ENCODE data around the gene CAMK1D. TPM values are rescaled to one million over a fixed set of nuclear protein-coding genes. Genes with fewer than 3 reads are reported as not detected.
A peak's percentile ranks its signal among the peaks of the same experiment; 100 is the strongest.
"Not testable (repeated sequence)": the region's sequence is repeated elsewhere in the genome, so short reads cannot be mapped to it uniquely, and the experiment has no call there.

CAMK1D gene
- total RNA-seq, 2 experiments from 2014 or later: 16.7 to 17.8 TPM

GRCh38 chr10:12482587-12482986, 133.2 kb downstream of the CAMK1D start:
- peaks cover 5% of the 10 kb centered on the region for H3K9me3 Mint-ChIP-seq
- H3K27me3 Mint-ChIP-seq: no peaks in the 10 kb centered on the region
- CTCF ChIA-PET: interaction anchor here (1.9 kb wide), 1 partner anchor 25 kb away, joined by 4 read pairs; no protein-coding TSS in a partner anchor
- H3K27ac Mint-ChIP-seq: no peak overlapping the region
- POLR2A ChIA-PET: no interaction called here
- no peak for DNase-seq
- no peaks in the 10 kb centered on the region for H3K36me3 Mint-ChIP-seq (ENCODE audit: low read depth)
- peaks cover 17% of the 10 kb centered on the region for H3K4me1 Mint-ChIP-seq
- no peak overlapping the region for H3K4me3 Mint-ChIP-seq

- Mint-ChIP-seq H3K4me3 (no peak overlapping the region), H3K36me3 (ENCODE audit: low read depth) (no peaks in the 10 kb centered on the region), H3K27me3 (no peaks in the 10 kb centered on the region), H3K9me3 (peaks cover 5% of the 10 kb centered on the region), H3K4me1 (peaks cover 17% of the 10 kb centered on the region), H3K27ac (no peak overlapping the region)
- POLR2A ChIA-PET: no interaction called here
- DNase-seq: no peak
- CTCF ChIA-PET: interaction anchor here (0.9 to 1.9 kb wide), 4 partner anchors 23 to 269 kb away, joined by 3 to 5 read pairs (median 4); no protein-coding TSS in a partner anchor
Observed at GRCh38 chr10:12484002-12484918, 134.9 kb downstream of the CAMK1D start.

- no peaks in the 10 kb centered on the region for H3K36me3 Mint-ChIP-seq (ENCODE audit: low read depth)
- no peaks in the 10 kb centered on the region for H3K27me3 Mint-ChIP-seq
- DNase-seq: peak; percentile 26
- ChIA-PET POLR2A (interaction anchor here (1.2 kb wide), 1 partner anchor 36 kb away, joined by 4 read pairs; no protein-coding TSS in a partner anchor), CTCF (interaction anchor here (0.9 to 1.1 kb wide), 3 partner anchors 176 to 270 kb away, joined by 3 to 5 read pairs (median 3); no protein-coding TSS in a partner anchor)
- H3K4me1 Mint-ChIP-seq: peaks cover 19% of the 10 kb centered on the region
- no peak overlapping the region for H3K4me3 Mint-ChIP-seq
- peak overlapping the region; percentile 52 for H3K27ac Mint-ChIP-seq
- H3K9me3 Mint-ChIP-seq: peaks cover 5% of the 10 kb centered on the region
Observed at GRCh38 chr10:12484941-12485805, 135.8 kb downstream of the CAMK1D start.

GRCh38 chr10:12487366-12487765, 138.0 kb downstream of the CAMK1D start:
- POLR2A ChIA-PET: no interaction called here

DNA sequence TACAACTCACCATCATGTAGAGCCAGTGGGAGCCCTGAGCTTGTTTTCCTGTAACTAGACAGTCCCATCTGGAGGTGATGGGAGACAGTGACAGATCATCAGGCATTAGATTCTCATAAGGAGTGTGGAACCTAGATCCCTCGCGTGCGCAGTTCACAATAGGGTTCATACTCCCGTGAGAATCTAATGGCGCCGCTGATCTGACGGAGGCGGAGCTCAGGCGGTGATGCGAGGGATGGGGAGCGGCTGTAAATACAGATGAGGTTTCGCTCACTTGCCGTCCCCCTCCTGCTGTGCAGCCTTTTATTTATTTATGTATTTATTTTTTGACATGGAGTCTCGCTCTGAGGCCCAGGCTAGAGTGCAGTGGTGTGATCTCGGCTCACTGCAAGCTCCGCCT, 139.3 kb downstream of the CAMK1D start:
- Mint-ChIP-seq H3K9me3 (no peaks in the 10 kb centered on the region), H3K27me3 (no peaks in the 10 kb centered on the region), H3K27ac (no peak overlapping the region), H3K4me1 (peaks cover 20% of the 10 kb centered on the region), H3K4me3 (no peak overlapping the region), H3K36me3 (ENCODE audit: low read depth) (no peaks in the 10 kb centered on the region)
- CTCF ChIA-PET: no interaction called here
- POLR2A ChIA-PET: no interaction called here
- DNase-seq: no peak

More at GRCh38 chr10:12487366-12487765, 138.0 kb downstream of the CAMK1D start:
- Mint-ChIP-seq H3K36me3 (ENCODE audit: low read depth) (no peaks in the 10 kb centered on the region), H3K27ac (no peak overlapping the region), H3K27me3 (no peaks in the 10 kb centered on the region), H3K9me3 (no peaks in the 10 kb centered on the region), H3K4me1 (peaks cover 20% of the 10 kb centered on the region), H3K4me3 (no peak overlapping the region)
- DNase-seq: no peak
- CTCF ChIA-PET: interaction anchor here (0.6 to 0.8 kb wide), 3 partner anchors 64 to 1384 kb away, joined by 3 to 4 read pairs (median 3); no protein-coding TSS in a partner anchor

DNA sequence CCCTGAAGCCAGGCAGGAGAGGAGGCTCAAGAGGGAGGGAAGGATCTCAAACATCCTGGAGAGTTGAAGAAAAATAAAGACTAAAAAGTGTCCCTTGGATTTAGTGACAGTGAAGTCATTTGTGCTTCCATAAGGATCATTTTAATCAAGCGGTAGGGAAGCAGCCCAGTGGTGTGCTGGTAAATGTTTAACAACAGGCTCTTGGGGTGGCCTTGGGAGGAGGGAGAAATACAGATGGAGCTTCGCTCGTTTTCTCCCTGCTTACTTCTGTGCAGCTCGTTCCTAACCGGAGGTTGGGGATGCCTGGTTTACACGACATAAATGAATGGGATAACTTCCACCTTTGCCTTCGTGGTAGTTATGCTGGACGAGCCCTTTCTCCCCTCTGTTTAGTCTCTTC, 140.0 kb downstream of the CAMK1D start:
- Mint-ChIP-seq H3K36me3 (ENCODE audit: low read depth) (no peaks in the 10 kb centered on the region), H3K27ac (no peak overlapping the region), H3K4me3 (no peak overlapping the region), H3K4me1 (peaks cover 16% of the 10 kb centered on the region), H3K9me3 (no peaks in the 10 kb centered on the region), H3K27me3 (no peaks in the 10 kb centered on the region)
- ChIA-PET POLR2A (no interaction called here), CTCF (interaction anchor here (0.7 kb wide), 1 partner anchor 168 kb away, joined by 3 read pairs; no protein-coding TSS in a partner anchor)
- DNase-seq: no peak

DNA sequence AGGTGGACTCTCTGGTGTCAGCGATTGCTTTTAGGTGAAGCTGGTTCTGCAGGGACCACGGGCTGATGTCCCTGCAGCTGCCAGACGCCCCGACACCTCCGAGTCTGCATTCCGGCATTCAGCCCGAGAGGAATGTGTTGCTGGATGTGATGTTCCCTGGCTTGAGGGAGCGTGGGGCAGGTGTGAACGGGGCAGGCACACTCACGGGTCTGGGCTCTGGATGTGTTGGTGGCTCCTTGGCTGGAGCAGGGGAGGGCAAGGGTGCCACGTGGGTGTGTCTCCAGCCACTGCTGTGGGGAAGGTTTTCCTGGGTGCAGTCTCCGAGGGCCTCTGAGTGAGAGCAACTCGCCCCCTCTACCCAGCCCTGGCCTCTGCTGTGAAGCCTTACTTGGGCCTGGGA, 140.5 kb downstream of the CAMK1D start:
- ChIA-PET CTCF (interaction anchor here (0.7 kb wide), 1 partner anchor 167 kb away, joined by 3 read pairs; no protein-coding TSS in a partner anchor), POLR2A (no interaction called here)
- Mint-ChIP-seq H3K9me3 (no peaks in the 10 kb centered on the region), H3K27me3 (no peaks in the 10 kb centered on the region), H3K36me3 (ENCODE audit: low read depth) (no peaks in the 10 kb centered on the region), H3K27ac (no peak overlapping the region), H3K4me1 (peaks cover 15% of the 10 kb centered on the region), H3K4me3 (no peak overlapping the region)
- DNase-seq: no peak

- Mint-ChIP-seq H3K4me1 (peaks cover 5% of the 10 kb centered on the region), H3K4me3 (no peak overlapping the region), H3K27me3 (no peaks in the 10 kb centered on the region), H3K27ac (no peak overlapping the region), H3K36me3 (ENCODE audit: low read depth) (no peaks in the 10 kb centered on the region), H3K9me3 (no peaks in the 10 kb centered on the region)
- POLR2A ChIA-PET: no interaction called here
- DNase-seq: no peak
- CTCF ChIA-PET: no interaction called here
Observed at GRCh38 chr10:12490963-12491362, 141.6 kb downstream of the CAMK1D start.

DNA sequence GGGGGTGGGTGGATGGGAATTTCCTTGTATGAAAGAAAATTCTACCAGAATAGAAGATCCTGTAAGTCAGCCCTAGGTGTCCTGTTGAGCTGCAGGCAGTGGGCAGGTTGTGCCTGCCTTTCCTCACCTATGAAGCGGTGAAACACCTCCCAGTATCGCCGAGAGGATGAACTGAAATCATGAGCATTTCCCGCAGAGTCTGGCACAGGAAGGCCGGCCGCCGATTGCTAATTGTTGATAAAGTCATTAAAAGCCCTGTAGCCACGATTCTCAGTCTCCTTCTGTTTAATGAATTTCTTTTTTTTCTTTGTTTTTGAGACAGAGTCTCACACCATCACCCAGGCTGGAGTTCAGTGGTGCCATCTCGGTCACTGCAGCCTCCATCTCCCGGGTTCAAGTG, 142.1 kb downstream of the CAMK1D start:
- Mint-ChIP-seq H3K9me3 (no peaks in the 10 kb centered on the region), H3K36me3 (ENCODE audit: low read depth) (no peaks in the 10 kb centered on the region), H3K27me3 (no peaks in the 10 kb centered on the region), H3K27ac (no peak overlapping the region), H3K4me3 (no peak overlapping the region), H3K4me1 (peaks cover 2% of the 10 kb centered on the region)
- ChIA-PET CTCF (no interaction called here), POLR2A (no interaction called here)
- no peak for DNase-seq

- Mint-ChIP-seq H3K27ac (no peak overlapping the region), H3K4me1 (peaks cover 2% of the 10 kb centered on the region), H3K9me3 (no peaks in the 10 kb centered on the region), H3K36me3 (ENCODE audit: low read depth) (no peaks in the 10 kb centered on the region), H3K4me3 (no peak overlapping the region), H3K27me3 (no peaks in the 10 kb centered on the region)
- DNase-seq: no peak
- ChIA-PET CTCF (no interaction called here), POLR2A (no interaction called here)
Observed at GRCh38 chr10:12492016-12492415, 142.7 kb downstream of the CAMK1D start.

DNA sequence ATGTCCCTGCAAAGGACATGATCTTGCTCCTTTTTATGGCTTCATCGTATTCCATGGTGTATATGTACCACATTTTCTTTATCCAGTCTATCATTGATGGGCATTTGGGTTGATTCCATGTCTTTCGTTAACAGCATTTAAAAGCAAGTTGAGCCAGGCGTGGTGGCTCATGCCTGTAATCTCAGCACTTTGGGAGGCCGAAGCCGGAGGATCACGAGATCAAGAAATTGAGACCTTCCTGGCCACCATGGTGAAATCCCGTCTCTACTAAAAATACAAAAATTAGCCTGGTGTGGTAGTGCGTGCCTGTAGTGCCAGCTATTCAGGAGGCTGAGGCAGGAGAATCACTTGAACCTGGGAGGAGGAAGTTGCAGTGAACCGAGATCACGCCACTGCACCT, 147.7 kb downstream of the CAMK1D start:
- H3K27ac Mint-ChIP-seq; H3K9me3 Mint-ChIP-seq; CTCF ChIA-PET; H3K27me3 Mint-ChIP-seq; DNase-seq; H3K4me3 Mint-ChIP-seq; POLR2A ChIA-PET; H3K36me3 Mint-ChIP-seq (ENCODE audit: low read depth): not testable (repeated sequence)
- peaks cover 15% of the 10 kb centered on the region for H3K4me1 Mint-ChIP-seq

DNA sequence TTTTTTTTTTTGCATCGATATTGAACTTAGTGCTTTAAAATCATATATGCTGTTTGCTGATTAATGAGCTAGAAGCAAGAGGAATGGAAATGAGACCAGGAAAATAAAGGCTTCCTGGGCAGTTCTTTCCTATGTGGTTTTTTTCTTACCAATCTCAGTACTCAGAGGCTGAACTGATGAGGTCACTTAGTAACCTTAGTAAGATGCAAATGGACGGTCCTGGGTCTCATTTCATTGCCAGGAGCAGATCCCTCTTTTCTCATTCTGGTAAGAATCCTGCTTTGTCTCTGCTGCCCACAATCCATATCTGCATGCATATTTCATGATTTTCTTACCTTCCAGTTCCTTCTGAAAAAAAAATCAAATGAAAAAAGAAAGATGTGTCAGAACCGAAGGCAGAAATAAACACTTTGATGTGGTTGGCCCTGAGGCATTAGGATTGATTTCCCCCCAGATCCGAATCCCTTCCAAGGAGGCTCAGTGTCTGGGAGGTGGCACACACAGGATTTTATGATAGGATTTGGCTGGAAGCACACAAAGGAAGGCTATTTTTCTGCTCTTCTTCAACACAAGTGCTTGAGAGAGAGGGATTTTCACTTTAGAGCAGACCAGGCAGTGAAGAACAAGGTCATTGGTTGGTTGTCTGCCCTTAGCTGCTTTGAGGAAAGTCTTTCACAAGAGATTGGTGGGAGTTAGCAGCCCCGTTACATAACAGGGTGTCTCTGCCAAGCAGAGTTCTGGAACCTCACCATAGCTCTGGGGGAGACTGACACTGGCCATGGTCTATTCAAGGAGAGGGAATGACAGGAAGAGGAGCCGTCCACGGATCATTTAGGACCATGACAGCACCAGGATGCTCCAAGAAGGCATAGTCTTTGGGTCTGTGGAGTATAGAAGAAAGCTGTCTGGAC, 150.0 kb downstream of the CAMK1D start:
- DNase-seq: no peak
- H3K27me3 Mint-ChIP-seq: no peaks in the 10 kb centered on the region
- H3K27ac Mint-ChIP-seq: no peak overlapping the region
- ChIA-PET POLR2A (no interaction called here), CTCF (no interaction called here)
- H3K4me3 Mint-ChIP-seq: no peak overlapping the region
- H3K9me3 Mint-ChIP-seq: no peaks in the 10 kb centered on the region
- H3K36me3 Mint-ChIP-seq (ENCODE audit: low read depth): no peaks in the 10 kb centered on the region
- H3K4me1 Mint-ChIP-seq: peaks cover 19% of the 10 kb centered on the region

Measured in activated CD4-positive, alpha-beta memory T cell treated with anti-CD3 and anti-CD28 coated beads, Interleukin-2, amount 10 ng/mL, durations not matched to agents 7 days and 5 days (primary cell).